K562 (cell line): ENCODE data around the gene IFNAR2. TPM values are rescaled to one million over a fixed set of nuclear protein-coding genes. Genes with fewer than 3 reads are reported as not detected.
A peak's percentile ranks its signal among the peaks of the same experiment; 100 is the strongest.

Experiments
- BDP1 ChIP-seq: IDR thresholded peaks from 3 replicates; pipeline ENCODE4 v1.6.1; 2011; ENCODE audit not compliant: insufficient read length, insufficient read depth
- BHLHE40 ChIP-seq: IDR thresholded peaks from 2 replicates; pipeline ENCODE4 v1.6.1; 2011; ENCODE audit warnings: low read length, improper control_type of control experiment
- CEBPG ChIP-seq, 3 experiments: fragments of 200-800 bp in 1 of 3; sonication (Bioruptor generic) in 1 of 3; sonication (generic) in 1 of 3; formaldehyde crosslinking in 1 of 3; IDR thresholded peaks in 2 of 3; conservative IDR thresholded peaks in 1 of 3; 2 replicates each; pipeline versions ENCODE4 v1.6.1 to v1.8.0; 2016 to 2022; ENCODE audit warnings: missing compliant biosample characterization in 2 of 3, missing genetic modification characterization in 2 of 3, mild to moderate bottlenecking in 1 of 3, missing genetic modification reagents in 1 of 3
- CREBBP ChIP-seq: IDR thresholded peaks from one replicate; pipeline ENCODE4 v1.6.1; 2012; ENCODE audit warnings: low read depth, mild to moderate bottlenecking, control low read depth, inconsistent platforms, low read length
- GATA2 ChIP-seq: sonication (generic); formaldehyde crosslinking; IDR thresholded peaks from 2 replicates; pipeline ENCODE4 v1.4.0; 2020; ENCODE audit warnings: mild to moderate bottlenecking, missing genetic modification reagents
- GTF2A2 ChIP-seq: IDR thresholded peaks from 2 replicates; pipeline ENCODE4 v1.6.1; 2016; ENCODE audit warnings: mild to moderate bottlenecking, missing genetic modification characterization, missing compliant biosample characterization
- KLF6 ChIP-seq: fragments of 250-450 bp; sonication (Bioruptor Pico); IDR thresholded peaks from 2 replicates; pipeline ENCODE4 v1.4.0; 2020; ENCODE audit warnings: mild to moderate bottlenecking, moderate library complexity, borderline replicate concordance
- MEF2A ChIP-seq: IDR thresholded peaks from 2 replicates; pipeline ENCODE4 v1.6.1; 2011; ENCODE audit warnings: low read depth, mild to moderate bottlenecking, low read length, moderate library complexity; ENCODE audit not compliant: control insufficient read depth
- MEF2D ChIP-seq: conservative IDR thresholded peaks from 2 replicates; pipeline ENCODE4 v1.6.1; 2016; ENCODE audit warnings: low read depth, missing genetic modification characterization, missing compliant biosample characterization
- NR3C1 ChIP-seq: sonication (generic); formaldehyde crosslinking; IDR thresholded peaks from 2 replicates; pipeline ENCODE4 v1.8.1; 2022; ENCODE audit warnings: missing genetic modification reagents
- RBM17 ChIP-seq: fragments of 200-400 bp; formaldehyde crosslinking; IDR thresholded peaks from 2 replicates; pipeline ENCODE4 v1.6.1; 2017; ENCODE audit warnings: low read depth, mild to moderate bottlenecking, low read length, borderline replicate concordance
- SMAD2 ChIP-seq: fragments of 150-350 bp; IDR thresholded peaks from 2 replicates; pipeline ENCODE4 v1.6.1; 2014; ENCODE audit warnings: low read depth, mild to moderate bottlenecking, low read length
- SMAD4 ChIP-seq: fragments of 250-450 bp; sonication (Bioruptor Pico); conservative IDR thresholded peaks from 2 replicates; pipeline ENCODE4 v1.8.0; 2021; ENCODE audit warnings: inconsistent platforms, mild to moderate bottlenecking, moderate library complexity
- TFAP4 ChIP-seq: sonication (generic); formaldehyde crosslinking; IDR thresholded peaks from 2 replicates; pipeline ENCODE4 v1.8.0; 2022; ENCODE audit warnings: missing genetic modification reagents, mild to moderate bottlenecking, moderate library complexity, borderline replicate concordance
- WHSC1 ChIP-seq: IDR thresholded peaks from one replicate; pipeline ENCODE4 v1.6.1; 2012; ENCODE audit warnings: low read length, control low read depth, inconsistent platforms
- ZNF280A ChIP-seq: fragments of 450-650 bp; IDR thresholded peaks from 2 replicates; pipeline ENCODE4 v1.6.1; 2018; ENCODE audit warnings: mild to moderate bottlenecking, low read depth; ENCODE audit not compliant: partially characterized antibody
- ZNF3 ChIP-seq: fragments of 250-450 bp; sonication (Bioruptor Pico); IDR thresholded peaks from 2 replicates; pipeline ENCODE4 v1.5.0; 2021; ENCODE audit warnings: mild to moderate bottlenecking, moderate library complexity
- ZNF384 ChIP-seq: IDR thresholded peaks from 2 replicates; pipeline ENCODE4 v1.6.1; 2012; ENCODE audit warnings: low read depth, low read length, improper control_type of control experiment
- polyA plus RNA-seq, 8 experiments: library from polyadenylated mRNA; depleted of rRNA in 4 of 8; stranded (reverse) in 5 of 8; unstranded in 3 of 8; fragments of >200 nt; fragmentation: Nextera tagmentation in 2 of 8; fragmentation: Illumina TruSeq in 1 of 8; extraction: Ambion mirVana in 2 of 8; extraction: Trizol in 1 of 8; gene quantifications; 2 replicates each; pipeline versions ENCODE4 v1.2.1 to v1.2.3, GENCODE V29; 2011 to 2014; ENCODE audit warnings: inconsistent platforms in 1 of 8, missing spikeins in 1 of 8
- total RNA-seq, 7 experiments: library from RNA; depleted of rRNA in 6 of 7; stranded (reverse); fragments of >200 nt in 6 of 7; fragmentation: Illumina TruSeq in 2 of 7; extraction: Trizol in 2 of 7; gene quantifications; 2 replicates each; pipeline versions ENCODE4 v1.2.1 to v1.2.3, GENCODE V29; 2011 to 2021; ENCODE audit warnings: low replicate concordance in 1 of 7
- TF ChIP-seq, protein P1 (sequence below), 2 experiments: fragments of 200-800 bp in 1 of 2; sonication (Bioruptor generic) in 1 of 2; sonication (generic) in 1 of 2; formaldehyde crosslinking in 1 of 2; IDR thresholded peaks in 1 of 2; conservative IDR thresholded peaks in 1 of 2; 2 replicates each; pipeline versions ENCODE4 v1.5.0 to v1.6.1; 2016 to 2020; ENCODE audit warnings: missing compliant biosample characterization in 1 of 2, missing genetic modification characterization in 1 of 2, missing genetic modification reagents in 1 of 2
- TF ChIP-seq, protein P2 (sequence below): fragments of 450-650 bp; formaldehyde crosslinking; IDR thresholded peaks from 2 replicates; pipeline ENCODE4 v1.4.0; 2022; ENCODE audit warnings: mild to moderate bottlenecking, moderate library complexity

The IFNAR2 gene
- total and polyA plus RNA-seq, 9 of the 15 experiments (the other 6 are each of a cell fraction or from before 2014, with no cell fraction given): 1.7 to 48.3 (median 8.4) TPM

- TF ChIP-seq GATA2 (CRISPR knock-in tag) (no peak), NR3C1 (CRISPR knock-in tag) (no peak), WHSC1 (no peak), KLF6 (peak; percentile 59; the same call in 1 of the 2 replicates), SMAD2 (no peak), ZNF280A (no peak), CREBBP (no peak), TFAP4 (CRISPR knock-in tag) (no peak), CEBPG (CRISPR knock-in tag; IDR thresholded peaks at IDR 0.05) (no peak), CEBPG (tag; conservative IDR thresholded peaks at IDR 0.05 in 1 of 2, IDR thresholded peaks at IDR 0.05 in 1 of 2) (no peak), MEF2A (no peak), BHLHE40 (no peak), RBM17 (no peak), SMAD4 (0 out of 2 replicates have a peak, but pooled peaks have one; percentile 44), GTF2A2 (tag) (peak; percentile 80), BDP1 (no peak), MEF2D (tag) (0 out of 2 replicates have a peak, but pooled peaks have one; percentile 55), ZNF3 (CRISPR knock-in tag) (no peak), ZNF384 (no peak)
- TF ChIP-seq, protein P1, sequence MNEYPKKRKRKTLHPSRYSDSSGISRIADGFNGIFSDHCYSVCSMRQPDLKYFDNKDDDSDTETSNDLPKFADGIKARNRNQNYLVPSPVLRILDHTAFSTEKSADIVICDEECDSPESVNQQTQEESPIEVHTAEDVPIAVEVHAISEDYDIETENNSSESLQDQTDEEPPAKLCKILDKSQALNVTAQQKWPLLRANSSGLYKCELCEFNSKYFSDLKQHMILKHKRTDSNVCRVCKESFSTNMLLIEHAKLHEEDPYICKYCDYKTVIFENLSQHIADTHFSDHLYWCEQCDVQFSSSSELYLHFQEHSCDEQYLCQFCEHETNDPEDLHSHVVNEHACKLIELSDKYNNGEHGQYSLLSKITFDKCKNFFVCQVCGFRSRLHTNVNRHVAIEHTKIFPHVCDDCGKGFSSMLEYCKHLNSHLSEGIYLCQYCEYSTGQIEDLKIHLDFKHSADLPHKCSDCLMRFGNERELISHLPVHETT (CRISPR knock-in tag; conservative IDR thresholded peaks at IDR 0.05 in 1 of 2, IDR thresholded peaks at IDR 0.05 in 1 of 2): peak in 1 of 2 experiments; percentile 74; a peak in 2 of 4 replicates
- TF ChIP-seq, protein P2, sequence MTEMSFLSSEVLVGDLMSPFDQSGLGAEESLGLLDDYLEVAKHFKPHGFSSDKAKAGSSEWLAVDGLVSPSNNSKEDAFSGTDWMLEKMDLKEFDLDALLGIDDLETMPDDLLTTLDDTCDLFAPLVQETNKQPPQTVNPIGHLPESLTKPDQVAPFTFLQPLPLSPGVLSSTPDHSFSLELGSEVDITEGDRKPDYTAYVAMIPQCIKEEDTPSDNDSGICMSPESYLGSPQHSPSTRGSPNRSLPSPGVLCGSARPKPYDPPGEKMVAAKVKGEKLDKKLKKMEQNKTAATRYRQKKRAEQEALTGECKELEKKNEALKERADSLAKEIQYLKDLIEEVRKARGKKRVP: 0 out of 2 replicates have a peak, but pooled peaks have one; percentile 13
Measured at GRCh38 chr21:33234635-33235520, 5.1 kb downstream of the IFNAR2 start (continued).
